ENCODE data around the gene TSHZ2. TPM values are rescaled to one million over a fixed set of nuclear protein-coding genes. Genes with fewer than 3 reads are reported as not detected.

TSHZ2 gene
- total and polyA plus RNA-seq, 4 donors: 0.93 to 8.8 (median 3.8) TPM

DNA sequence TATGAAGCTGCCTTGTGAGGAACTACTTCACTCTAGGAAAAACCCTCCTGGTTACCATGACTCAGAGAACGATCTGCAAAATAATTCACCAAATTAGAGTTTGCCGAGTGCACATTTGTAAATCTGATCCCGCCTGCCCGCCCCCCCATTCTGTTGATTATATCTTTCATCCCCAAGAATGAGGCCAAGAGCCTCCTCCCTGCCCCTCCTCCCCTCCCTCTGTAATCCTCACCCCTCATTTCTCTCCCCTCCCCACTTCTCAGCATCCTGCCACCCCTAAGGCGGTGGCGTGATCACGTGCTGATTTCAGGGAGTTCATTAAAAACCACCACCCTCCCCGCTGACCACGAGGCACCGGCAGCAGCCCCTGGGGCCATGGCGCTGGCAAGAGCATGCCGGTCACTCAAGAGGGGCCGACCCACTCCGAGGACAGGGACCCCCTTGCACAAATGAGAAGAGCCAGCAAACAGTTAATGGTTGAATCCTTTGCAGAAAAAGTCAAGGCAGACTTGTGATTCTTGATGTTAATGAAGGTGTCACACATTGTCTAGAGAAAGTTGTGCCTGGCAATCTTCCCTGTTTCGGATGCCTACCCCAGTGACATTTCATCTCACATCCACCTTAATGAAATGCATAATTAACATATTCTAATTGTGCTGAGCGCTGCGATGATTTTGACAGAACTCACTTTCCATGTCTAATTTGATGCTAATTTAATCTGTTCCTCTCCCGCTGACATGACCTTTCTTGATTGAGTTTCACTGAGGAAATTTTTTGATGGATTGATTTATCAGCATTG lies 373.6 kb downstream of the TSHZ2 start:
- DNase-seq (no peak), ATAC-seq (ENCODE audit: insufficient read depth, low FRiP score) (no peak)
- Histone ChIP-seq H3K9ac (ENCODE audit: insufficient read depth in 1 of 2, low read length in 2 of 2) (no peak overlapping the region), H3K27me3 (ENCODE audit: control insufficient read depth in 3 of 3, insufficient read depth in 3 of 3, low read length in 2 of 3) (no peaks in the 10 kb centered on the region), H3K4me3 (no peak overlapping the region), H3K27ac (ENCODE audit: low read depth in 1 of 2, low read length in 1 of 2) (no peak overlapping the region), H3K36me3 (ENCODE audit: control insufficient read depth in 4 of 4, insufficient read depth in 4 of 4, low read length in 4 of 4) (no peaks in the 10 kb centered on the region), H3K4me1 (ENCODE audit: control insufficient read depth in 5 of 5, insufficient read depth in 5 of 5, low read length in 5 of 5) (no peaks in the 10 kb centered on the region), H3K9me3 (ENCODE audit: control insufficient read depth in 4 of 4, insufficient read depth in 3 of 4, low read length in 3 of 4) (peaks cover 0 to 6% (median 0%) of the 10 kb centered on the region in 4 donors)
- TF ChIP-seq, protein P1, sequence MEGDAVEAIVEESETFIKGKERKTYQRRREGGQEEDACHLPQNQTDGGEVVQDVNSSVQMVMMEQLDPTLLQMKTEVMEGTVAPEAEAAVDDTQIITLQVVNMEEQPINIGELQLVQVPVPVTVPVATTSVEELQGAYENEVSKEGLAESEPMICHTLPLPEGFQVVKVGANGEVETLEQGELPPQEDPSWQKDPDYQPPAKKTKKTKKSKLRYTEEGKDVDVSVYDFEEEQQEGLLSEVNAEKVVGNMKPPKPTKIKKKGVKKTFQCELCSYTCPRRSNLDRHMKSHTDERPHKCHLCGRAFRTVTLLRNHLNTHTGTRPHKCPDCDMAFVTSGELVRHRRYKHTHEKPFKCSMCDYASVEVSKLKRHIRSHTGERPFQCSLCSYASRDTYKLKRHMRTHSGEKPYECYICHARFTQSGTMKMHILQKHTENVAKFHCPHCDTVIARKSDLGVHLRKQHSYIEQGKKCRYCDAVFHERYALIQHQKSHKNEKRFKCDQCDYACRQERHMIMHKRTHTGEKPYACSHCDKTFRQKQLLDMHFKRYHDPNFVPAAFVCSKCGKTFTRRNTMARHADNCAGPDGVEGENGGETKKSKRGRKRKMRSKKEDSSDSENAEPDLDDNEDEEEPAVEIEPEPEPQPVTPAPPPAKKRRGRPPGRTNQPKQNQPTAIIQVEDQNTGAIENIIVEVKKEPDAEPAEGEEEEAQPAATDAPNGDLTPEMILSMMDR (IDR thresholded peaks at IDR 0.05; ENCODE audit: control extremely low read depth, extremely low read depth): no peak
- WGBS, 2 donors: 89 to 91% methylated on average over 18 of the region's 18 CpGs

DNA sequence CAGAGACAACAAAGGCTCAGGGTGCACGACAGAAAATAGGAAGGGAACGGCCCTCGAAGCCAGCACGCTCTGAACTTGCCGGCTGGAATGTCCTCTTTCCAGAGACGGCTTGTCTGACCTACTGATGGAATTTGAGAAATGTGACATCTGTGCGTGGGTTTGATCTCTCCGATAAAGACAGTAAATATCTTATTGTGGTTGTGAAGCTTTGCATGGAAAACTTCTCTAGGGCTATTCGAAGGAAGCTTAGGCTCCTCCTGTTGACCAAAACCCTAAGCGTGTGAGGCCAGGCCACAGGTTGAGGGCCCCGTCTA lies 374.1 kb downstream of the TSHZ2 start:
- no peaks in the 10 kb centered on the region for H3K4me1 ChIP-seq (ENCODE audit: control insufficient read depth in 5 of 5, insufficient read depth in 5 of 5, low read length in 5 of 5)
- H3K4me3 ChIP-seq: no peak overlapping the region
- no peak for DNase-seq
- H3K27ac ChIP-seq (ENCODE audit: low read depth in 1 of 2, low read length in 1 of 2): no peak overlapping the region
- H3K9me3 ChIP-seq (ENCODE audit: control insufficient read depth in 4 of 4, insufficient read depth in 3 of 4, low read length in 3 of 4): peaks cover 0 to 6% (median 0%) of the 10 kb centered on the region in 4 donors
- 46 to 72% methylated on average over 11 of the region's 11 CpGs for WGBS, 2 donors
- no peak for ATAC-seq (ENCODE audit: insufficient read depth, low FRiP score)
- H3K27me3 ChIP-seq (ENCODE audit: control insufficient read depth in 3 of 3, insufficient read depth in 3 of 3, low read length in 2 of 3): no peaks in the 10 kb centered on the region
- H3K36me3 ChIP-seq (ENCODE audit: control insufficient read depth in 4 of 4, insufficient read depth in 4 of 4, low read length in 4 of 4): no peaks in the 10 kb centered on the region
- TF ChIP-seq, protein P1 (IDR thresholded peaks at IDR 0.05; ENCODE audit: control extremely low read depth, extremely low read depth): no peak
- no peak overlapping the region for H3K9ac ChIP-seq (ENCODE audit: insufficient read depth in 1 of 2, low read length in 2 of 2)

DNA sequence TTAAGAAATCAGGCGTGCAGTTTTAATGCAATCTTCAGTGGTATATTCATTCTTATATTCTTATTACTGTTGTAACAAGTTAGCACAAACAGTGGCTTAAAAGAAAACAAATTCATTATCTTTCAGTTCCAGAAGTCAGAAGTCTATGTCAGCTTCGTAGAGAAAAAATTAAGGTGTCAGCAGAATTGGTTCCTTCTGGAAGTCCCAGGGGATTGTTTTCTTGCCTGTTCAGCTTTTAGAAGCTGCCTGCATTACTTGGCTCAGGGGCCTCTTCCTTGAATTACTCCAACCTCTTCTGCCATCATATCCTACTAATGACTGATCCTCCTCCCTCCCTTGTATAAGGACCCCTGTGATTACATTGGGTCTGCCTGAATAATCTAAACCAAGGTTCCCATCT lies 377.6 kb downstream of the TSHZ2 start:
- no peaks in the 10 kb centered on the region for H3K36me3 ChIP-seq (ENCODE audit: control insufficient read depth in 4 of 4, insufficient read depth in 4 of 4, low read length in 4 of 4)
- H3K27me3 ChIP-seq (ENCODE audit: control insufficient read depth in 3 of 3, insufficient read depth in 3 of 3, low read length in 2 of 3): no peaks in the 10 kb centered on the region
- DNase-seq: no peak
- TF ChIP-seq, protein P1 (IDR thresholded peaks at IDR 0.05; ENCODE audit: control extremely low read depth, extremely low read depth): no peak
- H3K4me1 ChIP-seq (ENCODE audit: control insufficient read depth in 5 of 5, insufficient read depth in 5 of 5, low read length in 5 of 5): no peaks in the 10 kb centered on the region
- no peak overlapping the region for H3K4me3 ChIP-seq
- H3K27ac ChIP-seq (ENCODE audit: low read depth in 1 of 2, low read length in 1 of 2): no peak overlapping the region
- H3K9ac ChIP-seq (ENCODE audit: insufficient read depth in 1 of 2, low read length in 2 of 2): no peak overlapping the region
- WGBS, 2 donors: 86 to 87% methylated on average over 2 of the region's 2 CpGs
- peaks cover 0 to 6% (median 0%) of the 10 kb centered on the region in 4 donors for H3K9me3 ChIP-seq (ENCODE audit: control insufficient read depth in 4 of 4, insufficient read depth in 3 of 4, low read length in 3 of 4)
- ATAC-seq (ENCODE audit: insufficient read depth, low FRiP score): no peak
